SU-DHL-6 (cell line): Measurements from ENCODE around the gene FERD3L.

ENCODE experiments used
- EZH2phosphoT487 ChIP-seq: fragments of 200-600 bp; sonication (generic), shearing (Covaris generic); conservative IDR thresholded peaks from 2 replicates; pipeline ENCODE4 v1.6.1; 2018; ENCODE audit warnings: mild to moderate bottlenecking, antibody characterized with exemption, low read length, moderate library complexity, mixed read lengths
- TF ChIP-seq, protein P1 (sequence below): fragments of 200-600 bp; sonication (generic); IDR thresholded peaks from one replicate; pipeline ENCODE4 v1.5.1; 2017; ENCODE audit warnings: antibody characterized with exemption, mild to moderate bottlenecking, low read length, moderate library complexity; ENCODE audit not compliant: insufficient read depth, poor library complexity, severe bottlenecking

DNA sequence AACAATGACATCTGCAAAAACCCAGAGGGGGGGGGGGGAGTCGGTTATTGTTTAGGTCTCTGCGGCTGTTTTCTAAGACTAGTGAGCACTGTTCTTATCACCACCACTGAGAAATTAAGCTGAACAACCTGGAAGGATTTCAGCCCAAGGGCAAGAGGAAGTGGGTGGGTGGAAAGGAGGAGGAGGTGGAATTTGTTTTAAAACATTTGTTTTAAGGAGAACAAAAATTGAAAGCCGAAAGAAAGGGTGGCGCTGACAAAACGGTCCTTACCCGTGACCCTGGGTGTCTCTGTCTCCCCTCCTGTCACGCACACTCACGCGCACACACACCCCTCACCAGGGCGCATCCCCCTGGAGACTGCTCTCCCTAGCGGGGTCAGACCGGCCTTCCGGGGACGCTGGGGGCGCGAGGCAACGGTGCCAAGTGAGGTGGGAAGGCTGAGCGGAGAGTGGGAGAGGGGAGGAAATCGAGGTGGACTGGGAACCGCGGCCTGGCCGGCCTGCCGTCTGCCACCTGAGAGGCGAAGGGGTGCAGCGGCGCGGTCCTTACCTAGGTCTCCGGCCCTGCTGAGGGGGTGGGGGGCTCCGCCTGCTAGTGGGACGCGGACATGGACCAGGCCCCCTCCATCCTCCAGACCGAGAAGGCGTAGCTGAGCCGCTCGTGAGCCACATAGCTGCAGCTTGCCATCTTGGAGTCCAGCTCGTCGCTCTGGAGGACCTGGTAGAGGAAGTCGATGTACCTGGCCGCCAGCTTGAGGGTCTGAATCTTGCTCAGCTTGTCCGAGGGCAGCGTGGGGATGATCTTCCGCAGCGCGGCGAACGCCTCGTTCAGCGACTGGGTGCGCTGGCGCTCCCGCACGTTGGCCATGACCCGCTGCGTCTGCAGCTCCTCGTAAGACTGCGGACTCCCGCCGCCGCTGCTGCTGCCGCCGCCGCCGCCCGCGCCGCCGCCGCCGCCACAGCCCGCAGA is 28.8 kb downstream of the FERD3L start:
- TF ChIP-seq, protein P1, sequence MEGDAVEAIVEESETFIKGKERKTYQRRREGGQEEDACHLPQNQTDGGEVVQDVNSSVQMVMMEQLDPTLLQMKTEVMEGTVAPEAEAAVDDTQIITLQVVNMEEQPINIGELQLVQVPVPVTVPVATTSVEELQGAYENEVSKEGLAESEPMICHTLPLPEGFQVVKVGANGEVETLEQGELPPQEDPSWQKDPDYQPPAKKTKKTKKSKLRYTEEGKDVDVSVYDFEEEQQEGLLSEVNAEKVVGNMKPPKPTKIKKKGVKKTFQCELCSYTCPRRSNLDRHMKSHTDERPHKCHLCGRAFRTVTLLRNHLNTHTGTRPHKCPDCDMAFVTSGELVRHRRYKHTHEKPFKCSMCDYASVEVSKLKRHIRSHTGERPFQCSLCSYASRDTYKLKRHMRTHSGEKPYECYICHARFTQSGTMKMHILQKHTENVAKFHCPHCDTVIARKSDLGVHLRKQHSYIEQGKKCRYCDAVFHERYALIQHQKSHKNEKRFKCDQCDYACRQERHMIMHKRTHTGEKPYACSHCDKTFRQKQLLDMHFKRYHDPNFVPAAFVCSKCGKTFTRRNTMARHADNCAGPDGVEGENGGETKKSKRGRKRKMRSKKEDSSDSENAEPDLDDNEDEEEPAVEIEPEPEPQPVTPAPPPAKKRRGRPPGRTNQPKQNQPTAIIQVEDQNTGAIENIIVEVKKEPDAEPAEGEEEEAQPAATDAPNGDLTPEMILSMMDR: no peak
- no peak for TF ChIP-seq EZH2phosphoT487
